MV-4-11 (cell line): ENCODE measurements around the gene BSN.
A peak's percentile ranks its signal among the peaks of the same experiment; 100 is the strongest.

ENCODE experiments used
- DNase-seq: peaks from one replicate; lab custom pipeline; 2025; lab: John Stamatoyannopoulos, UW

Gene BSN

DNA sequence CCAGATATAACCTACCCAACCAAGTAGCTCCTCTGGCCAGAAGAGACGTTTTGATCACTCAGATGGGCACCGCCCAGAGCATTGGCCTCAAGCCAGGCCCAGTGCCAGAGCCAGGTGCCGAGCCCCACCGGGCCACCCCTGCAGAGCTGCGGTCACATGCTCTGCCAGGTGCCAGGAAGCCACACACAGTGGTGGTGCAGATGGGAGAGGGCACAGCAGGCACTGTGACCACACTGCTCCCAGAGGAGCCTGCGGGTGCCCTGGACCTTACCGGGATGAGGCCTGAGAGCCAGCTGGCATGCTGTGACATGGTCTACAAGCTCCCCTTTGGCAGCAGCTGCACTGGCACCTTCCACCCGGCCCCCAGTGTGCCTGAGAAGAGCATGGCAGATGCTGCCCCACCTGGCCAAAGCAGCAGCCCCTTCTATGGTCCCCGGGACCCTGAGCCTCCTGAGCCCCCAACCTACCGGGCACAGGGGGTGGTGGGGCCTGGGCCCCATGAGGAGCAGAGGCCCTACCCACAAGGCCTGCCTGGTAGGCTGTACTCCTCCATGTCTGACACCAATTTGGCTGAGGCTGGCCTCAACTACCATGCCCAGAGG, 100.8 kb downstream of the BSN start:
- no peak for DNase-seq

GRCh38 chr3:49655731-49656285, 101.5 kb downstream of the BSN start:
- DNase-seq, result no peak

DNA sequence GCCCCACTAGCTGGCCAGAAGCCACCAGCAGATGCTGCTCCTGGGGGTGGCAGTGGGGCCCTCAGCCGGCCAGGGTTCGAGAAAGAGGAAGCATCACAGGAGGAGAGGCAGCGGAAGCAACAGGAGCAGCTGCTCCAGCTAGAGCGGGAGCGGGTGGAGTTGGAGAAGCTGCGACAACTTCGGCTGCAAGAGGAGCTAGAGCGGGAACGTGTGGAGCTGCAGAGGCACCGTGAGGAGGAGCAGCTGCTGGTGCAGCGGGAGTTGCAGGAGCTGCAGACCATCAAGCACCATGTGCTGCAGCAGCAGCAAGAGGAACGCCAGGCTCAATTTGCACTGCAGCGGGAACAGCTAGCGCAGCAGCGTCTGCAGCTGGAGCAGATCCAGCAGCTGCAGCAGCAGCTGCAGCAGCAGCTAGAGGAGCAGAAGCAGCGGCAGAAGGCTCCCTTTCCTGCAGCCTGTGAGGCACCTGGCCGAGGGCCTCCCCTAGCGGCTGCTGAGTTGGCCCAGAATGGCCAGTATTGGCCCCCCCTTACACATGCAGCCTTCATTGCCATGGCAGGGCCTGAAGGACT, 102.3 kb downstream of the BSN start:
- DNase-seq, result peak; percentile 58

GRCh38 chr3:49657208-49657915, 103.1 kb downstream of the BSN start:
- no peak for DNase-seq

DNA sequence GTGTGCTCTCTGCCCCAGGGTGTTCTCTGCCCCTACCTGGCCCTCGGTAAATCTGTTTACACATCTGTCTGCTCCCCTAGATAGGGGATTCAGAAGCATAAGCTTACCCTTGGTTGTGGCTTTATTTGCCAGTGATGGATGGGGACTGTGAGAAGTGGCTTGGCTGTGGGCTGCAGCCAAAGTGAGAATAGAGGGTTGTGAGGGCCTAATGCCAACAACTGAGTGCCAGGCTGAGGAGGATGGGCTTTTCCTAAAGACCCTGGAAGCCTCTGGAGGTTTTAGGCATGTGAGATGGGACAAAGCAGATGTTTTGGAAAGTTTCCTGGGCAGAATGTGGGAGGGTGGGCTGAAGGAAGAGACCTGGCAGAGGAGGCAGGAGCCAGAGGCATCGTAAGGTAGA, 104.4 kb downstream of the BSN start:
- no peak for DNase-seq

GRCh38 chr3:49659756-49660155, 105.5 kb downstream of the BSN start:
- DNase-seq, result no peak

DNA sequence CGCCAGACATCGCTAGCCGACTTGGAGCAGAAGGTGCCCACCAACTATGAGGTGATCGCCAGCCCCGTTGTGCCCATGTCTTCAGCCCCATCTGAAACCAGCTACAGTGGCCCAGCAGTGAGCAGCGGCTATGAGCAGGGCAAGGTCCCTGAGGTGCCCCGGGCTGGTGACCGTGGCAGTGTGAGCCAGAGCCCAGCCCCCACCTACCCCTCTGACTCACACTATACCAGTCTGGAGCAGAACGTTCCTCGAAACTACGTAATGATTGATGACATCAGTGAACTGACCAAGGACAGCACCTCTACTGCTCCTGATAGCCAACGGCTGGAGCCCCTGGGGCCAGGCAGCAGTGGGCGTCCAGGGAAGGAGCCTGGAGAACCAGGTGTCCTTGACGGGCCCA, 107.0 kb downstream of the BSN start:
- no peak for DNase-seq

DNA sequence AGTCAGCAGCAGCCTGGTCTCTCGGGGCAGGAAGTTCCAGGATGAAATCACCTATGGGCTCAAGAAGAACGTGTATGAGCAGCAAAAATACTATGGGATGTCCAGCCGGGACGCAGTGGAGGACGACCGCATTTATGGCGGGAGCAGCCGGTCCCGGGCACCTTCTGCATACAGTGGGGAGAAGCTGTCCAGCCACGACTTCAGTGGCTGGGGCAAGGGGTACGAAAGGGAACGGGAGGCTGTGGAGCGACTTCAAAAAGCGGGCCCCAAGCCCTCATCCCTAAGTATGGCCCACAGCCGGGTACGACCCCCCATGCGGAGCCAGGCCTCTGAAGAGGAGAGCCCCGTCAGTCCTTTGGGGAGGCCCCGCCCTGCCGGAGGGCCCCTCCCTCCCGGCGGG, 107.7 kb downstream of the BSN start:
- DNase-seq, result no peak

DNA sequence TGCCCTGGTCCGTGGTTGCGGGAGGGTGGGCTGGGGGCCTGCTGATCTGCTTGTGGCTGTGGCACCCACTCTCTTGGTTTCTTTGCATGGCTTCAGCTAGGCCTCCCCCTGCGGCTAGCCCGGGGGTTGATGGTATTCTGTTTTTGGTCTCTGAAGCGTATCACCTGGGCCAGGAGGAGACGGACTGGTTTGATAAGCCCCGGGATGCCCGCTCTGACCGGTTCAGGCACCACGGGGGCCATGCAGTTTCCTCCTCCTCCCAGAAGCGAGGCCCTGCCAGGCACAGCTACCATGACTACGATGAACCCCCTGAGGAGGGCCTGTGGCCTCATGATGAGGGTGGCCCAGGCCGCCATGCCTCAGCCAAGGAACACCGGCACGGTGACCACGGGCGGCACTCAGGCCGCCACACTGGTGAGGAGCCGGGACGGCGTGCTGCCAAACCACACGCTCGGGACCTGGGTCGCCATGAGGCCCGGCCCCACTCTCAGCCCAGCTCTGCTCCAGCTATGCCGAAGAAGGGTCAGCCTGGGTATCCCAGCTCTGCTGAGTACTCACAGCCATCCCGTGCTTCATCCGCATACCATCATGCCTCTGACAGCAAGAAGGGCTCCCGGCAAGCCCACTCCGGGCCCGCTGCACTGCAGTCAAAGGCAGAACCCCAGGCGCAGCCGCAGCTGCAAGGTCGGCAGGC, 108.6 kb downstream of the BSN start:
- no peak for DNase-seq

GRCh38 chr3:49663831-49664230, 109.6 kb downstream of the BSN start:
- no peak for DNase-seq

DNA sequence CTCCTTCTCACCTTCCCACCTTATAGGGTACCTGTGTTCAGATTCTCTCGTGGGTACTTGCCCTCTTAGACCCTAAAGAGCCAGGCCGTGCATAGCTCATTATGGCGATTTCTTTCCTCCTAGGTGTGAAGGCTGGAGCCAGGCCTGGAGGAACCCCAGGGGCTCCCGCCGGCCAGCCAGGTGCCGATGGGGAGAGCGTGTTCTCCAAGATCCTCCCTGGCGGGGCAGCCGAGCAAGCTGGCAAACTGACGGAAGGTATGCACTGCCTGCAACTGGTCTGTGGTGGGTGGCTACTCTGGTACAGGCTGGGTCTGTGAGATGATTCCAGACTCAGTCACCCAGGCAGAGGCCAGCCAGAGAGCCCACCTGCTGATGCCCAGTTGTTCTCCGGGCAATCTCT, 110.0 kb downstream of the BSN start:
- no peak for DNase-seq

- no peak for DNase-seq
Observed at GRCh38 chr3:49665822-49666519, 111.7 kb downstream of the BSN start.

GRCh38 chr3:49666592-49666991, 112.3 kb downstream of the BSN start:
- no peak for DNase-seq

DNA sequence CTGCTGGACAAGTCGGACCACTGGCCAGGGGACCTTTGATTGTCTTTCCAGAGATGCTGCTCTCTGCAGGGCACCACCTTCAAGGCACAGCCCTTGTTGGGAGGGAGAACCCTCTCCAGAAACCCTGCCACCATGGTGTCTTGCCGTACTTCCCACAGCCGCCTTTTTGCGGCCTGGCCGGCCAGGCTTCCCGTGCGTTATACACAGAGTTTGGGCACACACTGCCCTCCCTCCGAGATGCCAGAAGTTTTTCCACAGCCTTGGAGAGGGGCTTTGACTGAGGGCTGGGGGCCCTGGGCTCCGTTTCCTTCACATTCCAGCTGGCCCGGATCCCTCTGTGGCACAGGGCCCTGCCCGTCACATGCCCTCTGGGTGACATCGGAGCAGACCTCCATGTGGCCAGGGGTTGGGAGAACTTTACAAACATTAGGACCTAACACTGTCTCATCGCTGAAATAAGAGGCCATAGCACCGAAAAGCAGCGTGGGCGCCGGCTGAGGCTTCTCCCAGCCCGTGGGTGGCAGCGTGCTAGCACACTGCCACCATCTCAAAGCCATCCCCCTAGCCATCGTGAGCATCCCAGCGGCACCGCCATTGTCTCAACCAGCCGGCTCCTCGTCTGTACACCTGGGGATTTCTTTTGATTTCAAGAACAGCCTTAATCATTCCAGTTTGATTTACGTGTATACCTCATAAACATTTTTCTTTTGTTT, 113.6 kb downstream of the BSN start:
- no peak for DNase-seq

GRCh38 chr3:49668414-49668797, 114.1 kb downstream of the BSN start:
- DNase-seq, result no peak

GRCh38 chr3:49668861-49669260, 114.6 kb downstream of the BSN start:
- DNase-seq, result no peak

DNA sequence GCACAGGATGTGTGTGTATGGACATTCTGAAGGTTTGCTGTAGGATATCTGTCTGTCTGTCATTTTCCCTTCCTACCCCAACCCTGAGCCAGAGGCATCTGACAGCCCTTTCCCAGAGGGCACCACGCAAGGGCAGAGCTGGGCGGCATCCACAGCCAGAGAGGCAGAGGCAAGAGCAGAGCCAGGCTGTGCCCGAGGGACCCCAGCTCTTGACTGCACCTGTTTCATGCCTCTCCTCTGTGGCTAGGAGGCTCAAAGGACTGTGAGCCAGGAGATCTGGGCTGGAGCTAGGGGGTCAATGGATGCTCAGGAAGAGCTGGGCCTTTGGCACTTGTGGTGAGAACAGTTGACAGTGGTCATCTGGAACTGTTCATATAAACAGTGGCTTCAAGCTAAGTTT, 115.1 kb downstream of the BSN start:
- DNase-seq, result no peak

- no peak for DNase-seq
Observed at GRCh38 chr3:49670940-49671290, 116.6 kb downstream of the BSN start.

DNA sequence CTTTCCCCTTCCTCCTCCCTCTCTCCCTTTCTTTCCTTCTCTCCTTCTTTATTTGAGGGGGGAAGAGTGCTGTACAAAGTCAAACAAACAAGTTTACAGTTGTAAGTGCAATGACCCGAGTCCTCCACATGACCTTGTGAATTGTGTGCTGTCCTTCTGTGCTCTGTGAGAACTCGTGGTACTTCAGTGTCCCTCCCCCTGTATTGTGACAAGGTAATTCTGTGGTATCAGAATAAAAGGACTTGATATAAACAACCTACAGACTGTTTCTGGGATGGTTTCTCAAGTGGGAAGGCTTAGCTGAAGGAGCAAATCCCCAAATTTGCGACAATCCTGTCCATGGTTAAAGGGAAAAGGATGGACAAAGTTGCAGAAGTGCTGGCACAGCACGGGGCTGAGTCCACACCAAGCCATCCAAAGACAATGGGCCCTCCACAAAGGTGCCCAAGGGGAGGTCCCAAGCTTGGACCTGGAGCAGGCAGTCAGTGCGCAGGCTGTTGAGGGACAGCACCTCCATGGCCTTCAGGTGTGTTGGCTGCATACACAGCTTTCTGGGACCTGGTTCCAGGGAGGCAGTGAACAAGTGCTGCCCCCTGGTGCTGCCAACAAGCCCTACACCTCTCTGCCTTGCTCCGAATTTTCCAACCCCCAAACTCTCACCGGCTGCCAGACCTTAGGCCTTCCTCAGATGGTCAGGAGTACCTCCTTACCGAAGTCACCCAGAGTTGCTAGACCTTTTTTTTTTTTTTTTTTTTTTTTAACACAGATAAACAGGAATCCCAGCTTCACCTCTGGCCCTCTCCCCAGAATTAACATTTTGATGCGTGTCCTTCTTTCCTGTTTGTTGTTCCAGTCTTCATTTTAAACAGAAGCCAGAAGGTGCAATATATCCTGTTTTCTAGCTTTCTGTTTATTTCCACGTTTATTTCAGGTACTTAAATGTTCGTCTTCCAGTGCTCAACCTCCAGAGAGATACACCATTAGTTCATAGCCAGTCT, 117.3 kb downstream of the BSN start:
- DNase-seq, result no peak

DNA sequence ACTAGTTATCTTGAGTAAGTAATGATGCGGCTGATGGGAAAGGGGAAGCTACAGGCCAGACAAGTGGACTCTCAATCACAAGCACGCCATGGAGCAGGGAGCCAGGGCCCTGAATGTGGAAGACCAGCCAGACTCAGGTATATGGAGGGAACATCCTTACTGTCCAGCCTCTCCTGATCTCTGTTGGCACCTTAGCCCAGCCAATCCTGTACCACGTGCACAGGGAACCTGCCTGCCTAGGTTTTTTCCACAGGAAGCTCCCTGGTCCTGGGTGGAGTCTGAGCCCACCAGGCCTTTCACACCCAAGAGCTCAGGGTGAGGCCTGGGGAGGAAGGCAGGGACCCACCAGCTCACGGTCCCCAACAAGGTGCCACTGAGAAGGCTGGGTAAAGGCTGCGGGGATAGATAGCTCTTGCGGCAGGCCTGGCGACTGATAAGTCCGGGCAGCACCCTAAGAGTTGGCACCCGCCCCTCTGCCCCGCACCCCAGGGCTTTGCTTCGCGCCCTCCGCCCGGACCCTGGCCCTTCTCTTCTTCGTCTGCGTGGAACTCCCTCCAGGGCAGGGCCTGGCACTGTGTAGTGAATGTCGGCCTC, 118.9 kb downstream of the BSN start:
- no peak for DNase-seq
